Measurements from ENCODE around the gene DNASE1.
"Not testable (repeated sequence)": the region's sequence is repeated elsewhere in the genome, so short reads cannot be mapped to it uniquely, and the experiment has no call there.

DNASE1 gene

GRCh38 chr16:3654249-3654991 is at the start of gene DNASE1:
DNASE1 (plus strand) TSS chr16:3654691; CDS start chr16:3655374, 683 bp downstream.
- no peak for DNase-seq (ENCODE audit: low spot score)

- DNase-seq (ENCODE audit: low spot score), result no peak
Observed at GRCh38 chr16:3606441-3606840, 48.0 kb upstream of the DNASE1 start.

GRCh38 chr16:3607161-3607560 is 47.3 kb upstream of the DNASE1 start:
- no peak for DNase-seq (ENCODE audit: low spot score)

GRCh38 chr16:3607634-3608033 is 46.9 kb upstream of the DNASE1 start:
- no peak for DNase-seq (ENCODE audit: low spot score)

GRCh38 chr16:3608069-3608468 is 46.4 kb upstream of the DNASE1 start:
- no peak for DNase-seq (ENCODE audit: low spot score)

- not testable (repeated sequence) for DNase-seq (ENCODE audit: low spot score)
Observed at GRCh38 chr16:3608976-3609375, 45.5 kb upstream of the DNASE1 start.

GRCh38 chr16:3609895-3610697 is 44.4 kb upstream of the DNASE1 start:
- DNase-seq (ENCODE audit: low spot score), result no peak

GRCh38 chr16:3610698-3611145 is 43.8 kb upstream of the DNASE1 start:
- no peak for DNase-seq (ENCODE audit: low spot score)

- peak; percentile 89 for DNase-seq (ENCODE audit: low spot score)
Observed at GRCh38 chr16:3611146-3611975, 43.1 kb upstream of the DNASE1 start, which contains the start of gene SLX4. SLX4 (minus strand) TSS chr16:3611606; CDS start chr16:3608964, 2,642 bp downstream.

- no peak for DNase-seq (ENCODE audit: low spot score)
Observed at GRCh38 chr16:3612510-3613466, 41.7 kb upstream of the DNASE1 start.

- no peak for DNase-seq (ENCODE audit: low spot score)
Observed at GRCh38 chr16:3618769-3619141, 35.7 kb upstream of the DNASE1 start.

- DNase-seq (ENCODE audit: low spot score), result no peak
Observed at GRCh38 chr16:3623642-3624041, 30.8 kb upstream of the DNASE1 start.

GRCh38 chr16:3625331-3625730 is 29.2 kb upstream of the DNASE1 start:
- no peak for DNase-seq (ENCODE audit: low spot score)

GRCh38 chr16:3625911-3626732 is 28.4 kb upstream of the DNASE1 start:
- no peak for DNase-seq (ENCODE audit: low spot score)

GRCh38 chr16:3637371-3637923 is 17.0 kb upstream of the DNASE1 start:
- DNase-seq (ENCODE audit: low spot score), result no peak

- no peak for DNase-seq (ENCODE audit: low spot score)
Observed at GRCh38 chr16:3638916-3639644, 15.4 kb upstream of the DNASE1 start.

GRCh38 chr16:3640207-3640606 is 14.3 kb upstream of the DNASE1 start:
- DNase-seq (ENCODE audit: low spot score), result no peak

GRCh38 chr16:3640632-3641501 is 13.6 kb upstream of the DNASE1 start:
- DNase-seq (ENCODE audit: low spot score), result no peak

Data from putamen (tissue), 1 donor.